Measurements from ENCODE around the gene KCTD10.
A peak's percentile ranks its signal among the peaks of the same experiment; 100 is the strongest.

Gene KCTD10

DNA sequence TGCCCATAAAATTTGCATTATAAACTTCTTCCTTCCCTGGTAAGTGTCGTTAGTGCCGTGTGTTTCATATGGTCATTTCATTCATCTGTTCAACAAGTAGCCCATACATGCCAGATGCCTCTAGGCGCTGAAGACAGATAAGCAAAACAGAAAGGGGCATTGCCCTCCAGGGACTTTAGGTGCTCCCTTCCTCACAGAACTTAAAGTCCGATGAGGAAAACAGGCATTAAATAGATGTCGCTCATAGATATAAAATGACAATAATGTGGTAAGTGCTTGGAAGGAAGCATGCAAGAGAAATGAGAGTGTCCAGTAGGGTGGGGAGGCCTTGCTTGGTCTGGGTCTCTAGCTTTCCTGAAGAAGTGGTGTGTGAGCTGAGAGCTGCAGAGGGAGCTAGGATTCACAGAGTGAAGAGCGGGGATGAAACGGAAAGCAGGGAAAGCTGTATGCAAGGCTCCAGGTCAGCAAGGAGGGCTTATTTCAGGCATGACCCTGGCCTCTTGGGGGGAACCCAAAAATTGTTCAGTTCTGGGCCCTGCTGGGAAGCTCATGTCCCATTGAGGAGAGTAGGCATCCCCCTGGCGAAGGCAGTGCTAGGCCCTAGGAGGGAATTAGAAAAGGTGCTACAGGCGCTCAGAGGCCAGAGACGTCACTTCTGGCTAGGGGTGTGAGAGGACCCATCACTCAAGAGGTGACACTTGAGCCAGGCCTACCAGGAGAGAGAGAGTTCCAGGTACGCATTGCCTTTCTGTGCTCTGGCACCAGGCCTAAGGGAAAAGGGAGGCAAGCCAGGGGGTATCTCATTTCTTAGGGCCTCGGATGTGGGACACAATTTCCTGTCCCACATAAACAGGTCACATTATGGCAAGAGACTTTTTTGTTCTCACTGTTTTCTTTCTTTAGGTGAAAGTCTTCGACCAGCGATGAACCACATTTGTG, 12.2 kb upstream of the KCTD10 start:
- DNase-seq (ENCODE audit: low read depth): no peak
- no peak overlapping the region for H3K4me3 ChIP-seq (ENCODE audit: low read length)
- TF ChIP-seq CTCF (conservative IDR thresholded peaks at IDR 0.05; ENCODE audit: low read length): no peak

DNA sequence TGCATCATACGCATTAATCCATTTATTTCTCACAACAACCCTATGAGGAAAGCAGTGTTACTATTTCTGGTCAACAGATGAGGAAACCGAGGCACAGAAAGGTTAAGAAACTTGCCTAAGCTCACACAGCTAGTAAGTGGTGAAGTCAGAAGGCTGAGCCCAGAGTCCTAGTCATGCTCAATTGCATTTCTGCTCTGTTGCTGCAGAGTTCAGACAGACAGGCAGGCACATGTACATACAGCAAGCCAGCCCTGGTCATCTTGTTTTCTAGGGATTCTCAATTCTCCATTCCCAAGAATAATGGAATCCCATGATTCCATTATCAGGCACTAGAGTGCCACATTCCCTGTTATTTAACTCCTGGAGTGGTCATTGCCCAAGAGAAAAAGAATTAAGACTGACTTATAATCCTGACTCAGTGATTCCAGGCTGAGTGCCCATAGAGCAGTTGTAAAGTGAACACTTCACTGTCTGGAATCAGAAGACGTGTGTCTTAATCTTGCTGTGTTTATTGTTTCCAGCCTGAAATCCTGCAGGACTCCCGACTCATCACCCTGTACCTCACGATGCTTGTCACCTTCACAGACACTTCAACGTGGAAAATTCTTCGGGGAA, 11.1 kb upstream of the KCTD10 start:
- H3K4me3 ChIP-seq (ENCODE audit: low read length): no peak overlapping the region
- DNase-seq (ENCODE audit: low read depth): peak; percentile 20
- TF ChIP-seq CTCF (conservative IDR thresholded peaks at IDR 0.05; ENCODE audit: low read length): no peak

DNA sequence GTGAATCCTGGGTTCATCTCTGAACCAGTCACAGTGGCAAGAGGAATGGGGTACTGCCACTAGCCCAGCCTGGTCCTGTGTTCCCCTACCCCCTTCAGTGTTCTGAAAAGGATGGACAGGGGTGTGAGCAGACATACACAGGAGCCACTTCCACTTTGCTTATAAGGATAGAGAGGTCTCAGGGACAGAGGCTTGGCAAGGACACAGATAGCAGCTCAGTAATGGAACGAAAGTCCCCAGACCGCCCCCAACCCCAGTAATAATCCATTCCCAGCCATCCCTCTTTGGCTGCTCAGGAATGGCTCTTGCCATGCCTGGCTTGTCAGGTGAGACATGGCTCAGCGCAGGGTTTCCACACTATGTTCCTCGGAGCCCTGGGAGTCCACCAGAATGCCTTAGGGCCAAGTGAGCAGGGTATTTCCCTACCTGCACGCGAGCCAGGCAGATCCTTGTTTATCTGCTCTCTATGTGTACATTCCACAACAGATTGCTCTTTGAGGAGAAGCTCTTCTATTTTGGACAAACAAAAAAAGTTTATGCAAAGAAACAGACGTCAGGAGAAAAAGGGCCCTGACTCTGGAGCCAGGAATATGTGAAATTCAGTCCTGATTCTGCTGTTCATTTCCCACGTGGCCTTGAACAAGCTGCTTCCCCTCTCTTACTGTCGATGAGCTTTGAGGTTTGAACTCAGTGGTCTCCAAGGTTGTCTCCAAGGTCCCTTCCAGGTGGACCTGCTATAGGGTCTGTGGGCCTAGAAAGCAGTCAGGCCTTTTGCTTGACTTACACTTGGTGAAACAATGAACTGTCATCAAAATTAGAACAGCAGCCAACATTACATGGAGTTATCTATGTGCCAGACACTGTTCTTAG, 10.3 kb upstream of the KCTD10 start:
- DNase-seq (ENCODE audit: low read depth): no peak
- TF ChIP-seq CTCF (conservative IDR thresholded peaks at IDR 0.05; ENCODE audit: low read length): no peak
- no peak overlapping the region for H3K4me3 ChIP-seq (ENCODE audit: low read length)

DNA sequence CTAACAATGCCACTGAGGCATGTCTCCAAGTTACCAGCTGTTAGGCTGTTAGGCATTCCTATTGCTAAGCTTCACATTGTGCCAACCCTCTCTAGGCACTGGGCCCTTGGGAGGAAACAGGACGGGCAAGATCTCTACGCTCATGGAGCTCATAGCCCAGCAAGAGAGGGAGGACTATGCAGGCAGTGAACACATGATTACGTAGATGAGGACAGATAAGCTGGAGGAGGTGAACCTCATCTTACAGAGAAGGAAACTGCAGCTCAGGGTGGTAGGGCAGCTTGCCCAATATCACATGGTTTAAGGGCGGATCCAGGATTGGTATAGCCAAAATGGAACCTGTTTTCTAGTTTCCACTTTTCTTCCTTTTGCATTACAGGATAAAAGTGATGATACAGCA, 8.1 kb upstream of the KCTD10 start:
- TF ChIP-seq CTCF (conservative IDR thresholded peaks at IDR 0.05; ENCODE audit: low read length): no peak
- no peak overlapping the region for H3K4me3 ChIP-seq (ENCODE audit: low read length)
- no peak for DNase-seq (ENCODE audit: low read depth)

DNA sequence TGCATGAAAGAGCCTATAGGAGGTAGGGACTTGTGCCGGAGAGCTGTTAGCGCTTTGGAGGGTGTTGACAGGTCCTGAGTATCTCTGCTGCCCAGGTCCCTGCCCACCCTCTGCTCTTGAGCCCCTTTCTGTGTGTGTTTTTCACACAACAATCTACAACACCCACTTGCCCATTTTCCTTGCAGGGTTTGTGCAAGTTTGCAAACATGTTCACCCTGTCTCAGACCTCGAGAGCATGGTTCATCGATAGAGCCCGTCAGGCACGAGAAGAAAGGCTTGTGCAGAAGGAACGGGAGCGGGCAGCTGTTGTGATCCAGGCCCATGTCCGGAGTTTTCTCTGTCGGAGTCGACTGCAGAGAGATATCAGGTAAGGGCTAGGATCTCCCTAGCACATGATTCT, 6.2 kb upstream of the KCTD10 start:
- no peak for TF ChIP-seq CTCF (conservative IDR thresholded peaks at IDR 0.05; ENCODE audit: low read length)
- no peak for DNase-seq (ENCODE audit: low read depth)

DNA sequence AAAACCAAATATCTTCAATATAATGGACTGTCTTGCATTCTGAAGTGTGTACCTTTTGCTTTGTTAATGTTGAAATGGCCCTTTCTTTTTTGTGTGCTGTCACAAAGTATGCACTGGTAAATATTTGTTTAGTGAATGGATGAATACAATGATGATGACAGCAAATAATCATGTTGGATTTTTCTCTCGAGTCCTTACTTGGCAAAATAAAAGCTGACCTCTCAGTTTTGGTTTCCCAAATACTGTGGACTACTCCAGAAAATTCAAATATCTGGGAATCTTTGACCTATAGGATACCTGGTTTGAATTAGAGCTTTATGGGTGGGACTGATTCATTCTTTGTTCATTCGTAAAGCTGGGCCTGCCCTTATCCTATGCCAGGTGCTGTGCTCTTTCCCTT, 5.8 kb upstream of the KCTD10 start:
- no peak overlapping the region for H3K4me3 ChIP-seq (ENCODE audit: low read length)
- DNase-seq (ENCODE audit: low read depth): no peak
- no peak for TF ChIP-seq CTCF (conservative IDR thresholded peaks at IDR 0.05; ENCODE audit: low read length)

More for the DNA sequence above, 6.2 kb upstream of the KCTD10 start:
- no peak overlapping the region for H3K4me3 ChIP-seq (ENCODE audit: low read length)
